ENCODE measurements around the gene CDH1. TPM values are rescaled to one million over a fixed set of nuclear protein-coding genes. Genes with fewer than 3 reads are reported as not detected.

The CDH1 gene
- total RNA-seq, 1 donor from 2014 or later, result 83.0 TPM

- DNase-seq, result no peak
Observed at GRCh38 chr16:68857479-68857878, 120.4 kb downstream of the CDH1 start.

- DNase-seq, result no peak
Observed at GRCh38 chr16:68859828-68860227, 122.7 kb downstream of the CDH1 start.

- no peak for DNase-seq
Observed at GRCh38 chr16:68860978-68861892, 124.1 kb downstream of the CDH1 start.

- no peak for DNase-seq
Observed at GRCh38 chr16:68866933-68867332, 129.8 kb downstream of the CDH1 start.

- DNase-seq, result no peak
Observed at GRCh38 chr16:68869492-68870088, 132.5 kb downstream of the CDH1 start.

GRCh38 chr16:68873635-68874471, 136.8 kb downstream of the CDH1 start:
- DNase-seq, result no peak

- DNase-seq, result no peak
Observed at GRCh38 chr16:68875871-68876270, 138.8 kb downstream of the CDH1 start.

GRCh38 chr16:68883685-68884084, 146.6 kb downstream of the CDH1 start:
- no peak for DNase-seq

GRCh38 chr16:68884401-68884800, 147.3 kb downstream of the CDH1 start:
- DNase-seq, result no peak

Small RNA genes within 50 kb of the gene (small RNA-seq; reads per million reads assigned to genes)
- gene RNA5SP429 (ENCODE audit: low replicate concordance), result not detected

Other genes starting within 250 kb of the CDH1 start
- 24.8 TPM for gene ZFP90, start 198.0 kb upstream of the CDH1 start, total RNA-seq
- gene CDH3, start 92.0 kb upstream of the CDH1 start, total RNA-seq, result 41.4 TPM
- 11.5 TPM for gene TANGO6, start 106.2 kb downstream of the CDH1 start, total RNA-seq

Data from skin of body (tissue), 3 donors.